HS-5 (cell line): ENCODE results near the gene PLVAP.

ENCODE experiments used
- DNase-seq: peaks from one replicate; pipeline ENCODE4 v3.0.0-alpha.2; 2012; ENCODE audit warnings: low read depth

The PLVAP gene

DNA sequence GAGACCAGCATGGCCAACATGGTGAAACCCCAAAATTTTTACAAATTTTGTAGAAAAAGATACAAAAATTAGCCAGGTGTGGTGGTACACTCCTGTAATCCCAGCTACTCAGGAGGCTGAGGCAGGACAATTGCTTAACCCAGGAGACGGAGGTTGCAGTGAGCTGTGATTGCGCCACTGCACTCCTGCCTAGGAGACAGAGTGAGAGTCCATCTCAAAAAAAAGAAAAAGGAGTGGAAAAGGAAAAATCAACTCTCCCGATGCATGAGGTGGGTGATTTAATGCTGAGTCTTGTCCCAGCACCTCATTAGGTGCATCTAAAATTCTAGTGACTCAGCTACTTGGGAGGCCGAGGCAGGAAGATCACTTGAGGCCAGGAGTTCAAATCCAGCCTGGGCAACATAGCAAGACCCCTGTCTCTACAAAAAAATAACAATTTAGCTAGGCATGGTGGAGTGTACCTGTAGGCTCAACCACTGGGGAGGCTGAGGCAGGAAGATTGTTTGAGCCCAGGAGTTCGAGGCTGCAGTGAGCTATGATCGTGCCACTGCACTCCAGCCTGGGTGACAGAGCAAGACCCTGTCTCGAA, 20.0 kb downstream of the PLVAP start:
- DNase-seq: no peak

- no peak for DNase-seq
Observed at GRCh38 chr19:17353386-17353785, 23.8 kb downstream of the PLVAP start.

GRCh38 chr19:17352608-17353280, 24.4 kb downstream of the PLVAP start:
- DNase-seq: no peak

DNA sequence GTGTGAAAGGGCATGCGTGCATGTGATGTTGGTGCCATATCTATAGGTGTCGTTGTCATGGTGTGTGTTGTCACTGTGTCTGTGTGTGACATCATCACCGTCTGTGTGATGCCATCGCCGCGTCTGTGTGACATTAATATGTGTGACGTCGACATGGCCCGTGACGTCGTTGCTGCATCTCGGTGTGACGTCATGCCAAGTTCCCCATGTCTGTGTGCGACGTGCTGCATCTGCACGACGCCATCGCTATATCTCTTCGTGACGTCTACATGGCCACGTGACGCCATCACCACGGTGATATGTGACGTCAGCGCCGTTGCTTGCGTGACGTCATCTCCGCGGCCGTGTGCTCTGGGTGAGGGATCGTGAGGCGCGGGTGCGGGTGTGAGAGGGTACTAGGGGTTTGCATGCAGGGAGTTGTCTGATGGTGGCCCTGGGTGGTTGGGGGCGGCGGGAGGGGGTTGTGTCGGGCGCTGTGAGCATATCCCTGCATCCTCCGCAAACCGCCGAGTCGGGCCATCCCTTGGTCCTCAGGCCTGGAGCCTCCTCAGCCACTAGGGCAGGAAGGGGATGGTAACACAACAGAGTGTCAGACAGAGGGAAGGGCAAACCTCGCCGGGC, 25.2 kb downstream of the PLVAP start:
- DNase-seq: no peak

- DNase-seq: no peak
Observed at GRCh38 chr19:17348700-17349099, 28.4 kb downstream of the PLVAP start.

DNA sequence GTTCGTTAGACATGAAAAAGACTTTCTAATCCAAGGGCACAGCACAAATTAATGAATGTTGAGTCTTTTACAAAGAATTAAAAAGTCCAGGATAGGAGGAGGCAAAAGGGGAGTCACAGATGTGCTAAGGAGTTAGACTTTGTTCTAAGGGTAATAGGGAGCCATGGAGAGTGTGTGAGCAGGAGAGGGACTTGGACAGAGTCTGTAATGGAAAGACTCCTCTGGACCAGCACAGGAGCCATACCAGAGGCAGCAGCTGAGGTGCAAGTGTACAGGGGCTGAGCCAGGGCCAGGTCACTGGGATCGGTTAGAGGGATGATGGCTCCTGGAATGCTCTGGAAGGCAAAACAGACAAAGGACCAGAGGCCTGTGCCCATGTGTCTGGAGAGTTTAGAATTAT, 29.3 kb downstream of the PLVAP start:
- DNase-seq: no peak

- no peak for DNase-seq
Observed at GRCh38 chr19:17347361-17347760, 29.8 kb downstream of the PLVAP start.

DNA sequence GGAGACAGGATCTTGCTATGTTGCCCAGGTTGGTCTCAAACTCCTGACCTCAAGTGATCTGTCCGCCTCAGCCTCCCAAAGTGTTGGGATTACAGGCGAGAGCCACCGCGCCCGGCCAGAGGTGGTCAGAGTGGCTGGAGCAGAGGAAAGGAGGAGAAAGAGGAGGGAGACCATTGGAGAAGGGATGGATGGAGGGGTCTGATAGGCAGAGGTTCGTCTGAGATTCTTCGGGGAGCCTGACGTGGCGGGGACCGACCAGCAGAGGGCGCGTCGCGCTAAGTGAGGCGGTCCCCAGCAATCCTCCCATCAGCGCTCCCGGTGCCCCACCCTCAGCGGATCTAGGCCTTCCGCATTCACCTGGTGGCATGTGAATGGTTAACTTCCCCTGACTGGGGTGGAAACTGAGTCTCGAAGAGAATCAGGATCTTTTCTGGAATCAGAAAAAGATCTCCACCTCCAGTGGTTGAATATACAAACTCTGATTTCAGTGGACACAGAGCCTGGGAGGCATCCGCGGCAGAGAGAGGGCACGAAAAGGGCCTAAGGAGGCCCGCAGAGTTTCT, 31.0 kb downstream of the PLVAP start:
- DNase-seq: no peak

GRCh38 chr19:17341845-17342244, 35.3 kb downstream of the PLVAP start:
- no peak for DNase-seq

DNA sequence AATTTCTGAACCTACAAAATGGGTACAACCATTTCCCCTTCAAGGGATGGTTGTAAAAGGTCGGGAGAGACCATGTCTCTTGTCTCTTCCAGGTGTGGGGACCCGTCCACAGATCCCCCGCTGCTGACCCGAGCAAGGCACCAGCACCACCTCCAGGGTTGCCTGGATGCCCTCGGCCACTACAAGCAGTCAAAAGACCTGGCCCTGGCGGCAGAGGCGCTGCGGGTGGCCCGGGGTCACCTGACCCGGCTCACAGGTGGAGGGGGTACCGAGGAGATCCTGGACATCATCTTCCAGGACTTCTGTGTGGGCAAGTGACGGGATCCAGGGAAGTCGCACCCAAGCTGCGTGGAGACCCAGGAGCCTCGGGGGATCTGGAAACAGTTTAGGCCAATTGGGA, 35.8 kb downstream of the PLVAP start:
- no peak for DNase-seq

DNA sequence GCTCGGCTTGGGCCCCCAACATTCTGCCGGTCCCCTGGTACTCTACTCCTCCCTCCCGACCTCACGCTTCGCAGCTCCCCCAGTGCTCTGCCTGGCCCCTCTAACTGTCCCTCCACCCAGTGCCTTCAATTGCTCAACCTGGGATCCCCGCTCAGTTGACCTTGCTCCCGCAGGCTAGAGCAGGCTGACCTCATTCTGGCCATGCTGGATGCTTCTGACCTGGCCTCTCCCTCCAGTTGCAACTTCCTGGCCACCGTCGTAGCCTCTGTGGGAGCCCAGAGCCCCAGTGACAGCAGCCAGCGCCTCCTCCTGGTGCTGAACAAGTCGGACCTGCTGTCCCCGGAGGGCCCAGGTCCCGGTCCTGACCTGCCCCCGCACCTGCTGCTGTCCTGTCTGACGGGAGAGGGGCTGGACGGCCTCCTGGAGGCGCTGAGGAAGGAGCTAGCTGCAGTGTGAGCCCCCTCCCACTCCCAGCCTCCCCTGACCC, 36.2 kb downstream of the PLVAP start:
- DNase-seq: no peak

GRCh38 chr19:17340302-17340870, 36.8 kb downstream of the PLVAP start:
- no peak for DNase-seq

GRCh38 chr19:17339088-17339741, 37.9 kb downstream of the PLVAP start:
- DNase-seq: no peak

DNA sequence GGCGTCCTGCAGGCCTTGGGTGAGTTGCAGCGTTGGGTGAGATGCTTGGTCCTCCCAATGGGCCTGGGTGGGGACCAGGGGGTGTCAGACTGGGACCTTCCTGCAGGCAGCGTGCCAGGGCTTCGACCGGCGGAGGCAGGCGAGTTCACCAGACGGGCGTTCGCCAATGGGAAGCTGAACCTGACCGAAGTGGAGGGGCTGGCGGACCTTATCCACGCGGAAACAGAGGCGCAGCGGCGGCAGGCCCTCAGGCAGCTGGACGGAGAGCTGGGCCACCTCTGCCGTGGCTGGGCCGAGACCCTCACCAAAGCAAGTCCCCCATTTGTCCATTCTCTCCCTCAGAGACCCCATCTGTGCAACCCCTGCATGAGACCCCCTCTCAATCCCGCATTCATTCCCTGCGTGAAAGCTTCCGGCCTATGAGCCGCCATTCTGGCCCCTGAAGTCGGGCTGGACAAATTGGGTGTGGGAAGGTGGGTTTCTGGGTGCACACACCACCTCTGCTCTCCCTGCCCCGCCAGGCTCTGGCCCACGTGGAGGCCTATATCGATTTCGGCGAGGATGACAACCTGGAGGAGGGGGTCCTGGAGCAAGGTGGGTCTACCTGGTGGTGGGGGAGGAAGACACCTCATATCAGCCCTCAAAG, 38.6 kb downstream of the PLVAP start:
- no peak for DNase-seq

GRCh38 chr19:17337675-17338432, 39.3 kb downstream of the PLVAP start:
- DNase-seq: no peak

- DNase-seq: peak; percentile 87
Observed at GRCh38 chr19:17336872-17337674, 40.1 kb downstream of the PLVAP start, which contains the start of gene GTPBP3. TSS of gene GTPBP3 (plus strand) at chr19:17337553. CDS start at chr19:17337612, 59 bp downstream.

DNA sequence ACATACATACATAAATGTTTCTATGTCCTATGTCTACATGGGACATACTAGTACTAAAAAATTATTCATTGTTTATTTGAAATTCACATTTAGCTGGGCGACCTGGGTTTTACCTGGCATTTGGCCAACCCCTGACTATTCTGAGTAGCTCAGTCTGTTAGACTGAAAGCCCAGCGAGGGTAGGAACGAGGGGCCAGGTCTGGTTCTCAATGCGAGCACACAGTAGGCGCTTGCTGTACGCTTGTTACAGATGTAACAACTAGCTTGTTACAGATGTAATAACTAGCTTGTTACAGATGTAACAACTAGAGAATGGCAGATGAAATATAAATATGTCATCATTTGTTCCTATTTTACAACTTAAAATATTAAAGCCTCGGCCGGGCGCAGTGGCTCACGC, 41.6 kb downstream of the PLVAP start:
- DNase-seq: no peak

GRCh38 chr19:17334414-17335409, 42.4 kb downstream of the PLVAP start, which contains the start of gene ANO8:
TSS of gene ANO8 (minus strand) at chr19:17334855. CDS start at chr19:17334670, 185 bp downstream.
- peak; percentile 87 for DNase-seq
